Fibroblast of the aortic adventitia (primary cell): ENCODE measurements around the gene ZBED3. TPM values are rescaled to one million over a fixed set of nuclear protein-coding genes. Genes with fewer than 3 reads are reported as not detected.

ENCODE experiments used
- DNase-seq: peaks from one replicate; pipeline ENCODE4 v3.0.0-alpha.2; 2010; ENCODE audit warnings: low read depth
- H3K4me3 ChIP-seq: 2 replicates; pipeline ENCODE4 v1.5.1; 2011; ENCODE audit warnings: low read depth, mild to moderate bottlenecking, control low read depth, low read length, moderate library complexity
- CTCF ChIP-seq: IDR thresholded peaks from 2 replicates; pipeline ENCODE4 v1.5.1; 2011; ENCODE audit warnings: mild to moderate bottlenecking, low read length, control low read depth, inconsistent platforms; ENCODE audit not compliant: insufficient read depth
- total RNA-seq: library from RNA; depleted of rRNA; stranded (reverse); fragments of >200 nt; gene quantifications from 2 replicates; pipeline ENCODE4 v1.2.3, GENCODE V29; 2012; ENCODE audit warnings: low replicate concordance

The ZBED3 gene
- total RNA-seq, 1 donor: 0.90 TPM

- DNase-seq: no peak
- TF ChIP-seq CTCF: no peak
- no peak overlapping the region for H3K4me3 ChIP-seq
These were observed 23.0 kb downstream of the ZBED3 start for GRCh38 chr5:77064040-77064439.

- no peak for DNase-seq
These were observed 40.5 kb downstream of the ZBED3 start for GRCh38 chr5:77046416-77047073.

GRCh38 chr5:77035950-77036349, 51.1 kb downstream of the ZBED3 start:
- no peak for TF ChIP-seq CTCF
- no peak overlapping the region for H3K4me3 ChIP-seq
- DNase-seq: no peak

More at GRCh38 chr5:77046416-77047073, 40.5 kb downstream of the ZBED3 start:
- no peak for TF ChIP-seq CTCF
- H3K4me3 ChIP-seq: no peak overlapping the region

- DNase-seq: no peak
- H3K4me3 ChIP-seq: no peak overlapping the region
- TF ChIP-seq CTCF: no peak
These were observed 53.7 kb downstream of the ZBED3 start for GRCh38 chr5:77033338-77033737.

GRCh38 chr5:77032635-77033034, 54.5 kb downstream of the ZBED3 start:
- TF ChIP-seq CTCF: no peak
- H3K4me3 ChIP-seq: no peak overlapping the region
- DNase-seq: no peak

GRCh38 chr5:77031891-77032290, 55.2 kb downstream of the ZBED3 start:
- no peak for TF ChIP-seq CTCF
- no peak overlapping the region for H3K4me3 ChIP-seq
- no peak for DNase-seq
